Breast epithelium (tissue), 3 donors: ENCODE data around the gene TANK.
"Not testable (repeated sequence)": the region's sequence is repeated elsewhere in the genome, so short reads cannot be mapped to it uniquely, and the experiment has no call there.

Experiments
- POLR2A ChIP-seq: fragments of 450-650 bp; IDR thresholded peaks from one replicate; pipeline ENCODE4 v1.6.1; 2016; ENCODE audit warnings: antibody characterized with exemption, mild to moderate bottlenecking, moderate library complexity
- POLR2AphosphoS5 ChIP-seq, 3 donors: sonication (generic); formaldehyde crosslinking; IDR thresholded peaks; one replicate each; pipeline ENCODE4 v1.6.1; 2017; ENCODE audit warnings: antibody characterized with exemption in 3 of 3
- TF ChIP-seq, protein P1 (sequence below), 3 donors: fragments of 450-650 bp; IDR thresholded peaks; one replicate each; pipeline ENCODE4 v1.5.1; 2016 to 2017; ENCODE audit warnings: antibody characterized with exemption in 3 of 3, mild to moderate bottlenecking in 3 of 3, moderate library complexity in 3 of 3

DNA sequence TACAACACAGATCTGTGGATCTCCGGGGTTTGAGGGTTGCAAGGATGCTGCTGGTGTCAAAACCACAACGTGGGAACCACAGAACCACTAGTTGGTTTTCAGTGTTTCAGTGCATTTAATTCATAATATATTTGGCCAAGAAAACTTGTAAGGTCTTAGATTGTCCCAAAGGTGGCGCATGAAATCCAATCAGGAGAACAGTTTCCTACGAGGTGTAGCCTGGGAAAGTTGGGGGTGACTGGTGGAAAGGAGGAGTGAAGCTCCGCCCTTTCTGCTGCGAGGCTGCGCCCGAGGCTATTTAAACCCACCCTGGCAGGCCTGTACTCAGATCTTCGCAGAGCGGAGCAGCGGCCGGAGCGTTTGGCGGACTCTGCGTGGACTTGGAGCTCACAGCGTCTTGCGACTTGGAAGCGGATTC lies 120.7 kb downstream of the TANK start:
- not testable (repeated sequence) for TF ChIP-seq POLR2A; POLR2AphosphoS5 (IDR thresholded peaks at IDR 0.05)
- TF ChIP-seq, protein P1, sequence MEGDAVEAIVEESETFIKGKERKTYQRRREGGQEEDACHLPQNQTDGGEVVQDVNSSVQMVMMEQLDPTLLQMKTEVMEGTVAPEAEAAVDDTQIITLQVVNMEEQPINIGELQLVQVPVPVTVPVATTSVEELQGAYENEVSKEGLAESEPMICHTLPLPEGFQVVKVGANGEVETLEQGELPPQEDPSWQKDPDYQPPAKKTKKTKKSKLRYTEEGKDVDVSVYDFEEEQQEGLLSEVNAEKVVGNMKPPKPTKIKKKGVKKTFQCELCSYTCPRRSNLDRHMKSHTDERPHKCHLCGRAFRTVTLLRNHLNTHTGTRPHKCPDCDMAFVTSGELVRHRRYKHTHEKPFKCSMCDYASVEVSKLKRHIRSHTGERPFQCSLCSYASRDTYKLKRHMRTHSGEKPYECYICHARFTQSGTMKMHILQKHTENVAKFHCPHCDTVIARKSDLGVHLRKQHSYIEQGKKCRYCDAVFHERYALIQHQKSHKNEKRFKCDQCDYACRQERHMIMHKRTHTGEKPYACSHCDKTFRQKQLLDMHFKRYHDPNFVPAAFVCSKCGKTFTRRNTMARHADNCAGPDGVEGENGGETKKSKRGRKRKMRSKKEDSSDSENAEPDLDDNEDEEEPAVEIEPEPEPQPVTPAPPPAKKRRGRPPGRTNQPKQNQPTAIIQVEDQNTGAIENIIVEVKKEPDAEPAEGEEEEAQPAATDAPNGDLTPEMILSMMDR (IDR thresholded peaks at IDR 0.05): not testable (repeated sequence)
